Activated naive CD8-positive, alpha-beta T cell treated with anti-CD3 and anti-CD28 coated beads, Interleukin-2, amount 10 ng/mL, durations not matched to agents 7 days and 5 days (primary cell): ENCODE results near the gene CCDC87. TPM values are rescaled to one million over a fixed set of nuclear protein-coding genes. Genes with fewer than 3 reads are reported as not detected.
"Not testable (repeated sequence)": the region's sequence is repeated elsewhere in the genome, so short reads cannot be mapped to it uniquely, and the experiment has no call there.

Experiments
- ATAC-seq: fragments of 150-1000 bp; cut with Tn5 transposase; one replicate; pipeline ENCODE4 v1.10.0; 2021; ENCODE audit warnings: low read depth, moderate library complexity
- POLR2A ChIA-PET: fragments of 350-600 bp; sonication (Branson Sonifier 250); formaldehyde crosslinking; loops from one replicate; lab custom pipeline; 2021; ENCODE audit warnings: antibody characterized with exemption; lab: Charles Lee
- DNase-seq: peaks from one replicate; pipeline ENCODE4 v3.0.0; 2021
- H3K27ac Mint-ChIP-seq: one replicate; pipeline ENCODE4 v1.8.0; 2022; ENCODE audit warnings: mild to moderate bottlenecking, mixed read lengths
- H3K27me3 Mint-ChIP-seq: one replicate; pipeline ENCODE4 v1.8.0; 2022; ENCODE audit warnings: mild to moderate bottlenecking, moderate library complexity, mixed read lengths
- H3K36me3 Mint-ChIP-seq: one replicate; pipeline ENCODE4 v1.8.0; 2021; ENCODE audit warnings: mild to moderate bottlenecking, mixed read lengths
- H3K4me1 Mint-ChIP-seq: one replicate; pipeline ENCODE4 v1.8.0; 2021; ENCODE audit warnings: mixed read lengths
- H3K4me3 Mint-ChIP-seq: one replicate; pipeline ENCODE4 v1.8.0; 2022; ENCODE audit warnings: mild to moderate bottlenecking, moderate library complexity, mixed read lengths
- H3K9me3 Mint-ChIP-seq: one replicate; pipeline ENCODE4 v1.8.0; 2021; ENCODE audit warnings: mixed read lengths
- total RNA-seq, 2 experiments: library from RNA; stranded (reverse); gene quantifications; one replicate each; pipeline ENCODE4 v1.2.3, GENCODE V29; 2021

The CCDC87 gene
- total RNA-seq, 2 experiments from 2014 or later: 0.09 to 0.14 TPM

GRCh38 chr11:66589315-66589714 is 3.5 kb downstream of the CCDC87 start:
- not testable (repeated sequence) for H3K36me3 Mint-ChIP-seq, H3K27me3 Mint-ChIP-seq, ATAC-seq, DNase-seq, H3K27ac Mint-ChIP-seq, H3K4me1 Mint-ChIP-seq, H3K4me3 Mint-ChIP-seq, H3K9me3 Mint-ChIP-seq
- POLR2A ChIA-PET: interaction anchor here (1.2 kb wide), 1 partner anchor 76 kb away, joined by 3 read pairs; no protein-coding TSS in a partner anchor

- Mint-ChIP-seq H3K4me3 (no peak overlapping the region), H3K36me3 (no peaks in the 10 kb centered on the region), H3K4me1 (no peaks in the 10 kb centered on the region), H3K9me3 (peaks cover 4% of the 10 kb centered on the region), H3K27ac (no peak overlapping the region), H3K27me3 (peaks cover 5% of the 10 kb centered on the region)
- POLR2A ChIA-PET: no interaction called here
- no peak for ATAC-seq
- DNase-seq: no peak
These were observed 6.7 kb downstream of the CCDC87 start for GRCh38 chr11:66586136-66586535.

GRCh38 chr11:66585447-66585846 is 7.4 kb downstream of the CCDC87 start:
- H3K36me3 Mint-ChIP-seq, H3K27ac Mint-ChIP-seq, H3K4me3 Mint-ChIP-seq, H3K9me3 Mint-ChIP-seq, ATAC-seq, H3K4me1 Mint-ChIP-seq, H3K27me3 Mint-ChIP-seq, POLR2A ChIA-PET, DNase-seq: not testable (repeated sequence)

- H3K36me3 Mint-ChIP-seq, POLR2A ChIA-PET, H3K27ac Mint-ChIP-seq, H3K4me1 Mint-ChIP-seq, H3K27me3 Mint-ChIP-seq, DNase-seq, H3K9me3 Mint-ChIP-seq, H3K4me3 Mint-ChIP-seq, ATAC-seq: not testable (repeated sequence)
These were observed 10.2 kb downstream of the CCDC87 start for GRCh38 chr11:66582565-66583147.

- POLR2A ChIA-PET: interaction anchor here (0.6 to 4.3 kb wide), 2 partner anchors 97 to 101 kb away, joined by 3 to 24 read pairs; partner anchors contain the start of gene RBM4B
- Mint-ChIP-seq H3K27me3 (peaks cover 8% of the 10 kb centered on the region), H3K9me3 (peaks cover 4% of the 10 kb centered on the region)
These were observed 11.6 kb downstream of the CCDC87 start for GRCh38 chr11:66581261-66581660.

GRCh38 chr11:66580803-66581202 is 12.1 kb downstream of the CCDC87 start:
- H3K9me3 Mint-ChIP-seq: peaks cover 4% of the 10 kb centered on the region
- DNase-seq (no peak), ATAC-seq (no peak)
- H3K27ac Mint-ChIP-seq: no peak overlapping the region
- H3K4me1 Mint-ChIP-seq: peaks cover 7% of the 10 kb centered on the region
- POLR2A ChIA-PET: interaction anchor here (4.3 kb wide), 1 partner anchor 97 kb away, joined by 24 read pairs; the partner anchor contains the start of gene RBM4B
- no peaks in the 10 kb centered on the region for H3K36me3 Mint-ChIP-seq
- H3K27me3 Mint-ChIP-seq: peaks cover 8% of the 10 kb centered on the region
- H3K4me3 Mint-ChIP-seq: no peak overlapping the region

More at GRCh38 chr11:66581261-66581660, 11.6 kb downstream of the CCDC87 start:
- Mint-ChIP-seq H3K36me3 (no peaks in the 10 kb centered on the region), H3K27ac (no peak overlapping the region), H3K4me1 (peaks cover 7% of the 10 kb centered on the region), H3K4me3 (no peak overlapping the region)
- DNase-seq (no peak), ATAC-seq (no peak)

- Mint-ChIP-seq H3K27ac (no peak overlapping the region), H3K36me3 (no peaks in the 10 kb centered on the region), H3K9me3 (peaks cover 4% of the 10 kb centered on the region), H3K27me3 (peaks cover 8% of the 10 kb centered on the region), H3K4me1 (peaks cover 7% of the 10 kb centered on the region), H3K4me3 (no peak overlapping the region)
- ATAC-seq (peak; percentile 56), DNase-seq (peak; percentile 77)
- POLR2A ChIA-PET: interaction anchor here (4.3 kb wide), 1 partner anchor 99 kb away, joined by 24 read pairs; the partner anchor contains the start of gene RBM4B
These were observed 13.8 kb downstream of the CCDC87 start for GRCh38 chr11:66579017-66579606.

GRCh38 chr11:66570850-66571180 is 22.0 kb downstream of the CCDC87 start:
- Mint-ChIP-seq H3K4me3 (no peak overlapping the region), H3K27ac (no peak overlapping the region), H3K9me3 (no peaks in the 10 kb centered on the region), H3K4me1 (peaks cover 5% of the 10 kb centered on the region), H3K36me3 (no peaks in the 10 kb centered on the region), H3K27me3 (peaks cover 29% of the 10 kb centered on the region)
- no peak for ATAC-seq
- no peak for DNase-seq
- POLR2A ChIA-PET: interaction anchor here (0.7 kb wide), 1 partner anchor 34 kb away, joined by 3 read pairs; no protein-coding TSS in a partner anchor

- no peak overlapping the region for H3K27ac Mint-ChIP-seq
- H3K36me3 Mint-ChIP-seq: no peaks in the 10 kb centered on the region
- POLR2A ChIA-PET: interaction anchor here (0.7 to 1.2 kb wide), 2 partner anchors 24 to 33 kb away, joined by 3 to 4 read pairs; partner anchors contain the start of gene ACTN3
- ATAC-seq (no peak), DNase-seq (no peak)
- H3K4me3 Mint-ChIP-seq: no peak overlapping the region
- H3K27me3 Mint-ChIP-seq: peaks cover 29% of the 10 kb centered on the region
- no peaks in the 10 kb centered on the region for H3K9me3 Mint-ChIP-seq
- H3K4me1 Mint-ChIP-seq: peaks cover 5% of the 10 kb centered on the region
These were observed 22.6 kb downstream of the CCDC87 start for GRCh38 chr11:66570079-66570849.

GRCh38 chr11:66569076-66569475 is 23.8 kb downstream of the CCDC87 start:
- Mint-ChIP-seq H3K4me3 (no peak overlapping the region), H3K36me3 (no peaks in the 10 kb centered on the region), H3K9me3 (no peaks in the 10 kb centered on the region), H3K27ac (no peak overlapping the region), H3K4me1 (peaks cover 5% of the 10 kb centered on the region), H3K27me3 (peaks cover 29% of the 10 kb centered on the region)
- POLR2A ChIA-PET: interaction anchor here (0.6 to 1.5 kb wide), 3 partner anchors 14 to 23 kb away, joined by 3 to 10 read pairs (median 3); partner anchors contain the start of genes ACTN3 and ZDHHC24
- DNase-seq (no peak), ATAC-seq (no peak)

GRCh38 chr11:66568124-66568916 is 24.5 kb downstream of the CCDC87 start, which contains the start of gene CTSF:
TSS of gene CTSF (minus strand) at chr11:66568606. CDS start at chr11:66568486, 120 bp downstream.
- Mint-ChIP-seq H3K4me3 (peak within 1 kb of the TSS; percentile 75), H3K36me3 (no peaks in the 10 kb centered on the region), H3K27ac (no peak within 1 kb of the TSS), H3K4me1 (peaks cover 5% of the 10 kb centered on the region), H3K9me3 (no peaks in the 10 kb centered on the region), H3K27me3 (peaks cover 25% of the 10 kb centered on the region)
- DNase-seq (peak; percentile 73), ATAC-seq (peak; percentile 88)
- POLR2A ChIA-PET: interaction anchor here (0.6 to 1.5 kb wide), 3 partner anchors 13 to 22 kb away, joined by 3 to 10 read pairs (median 3); partner anchors contain the start of genes ACTN3 and ZDHHC24

- no peaks in the 10 kb centered on the region for H3K9me3 Mint-ChIP-seq
- H3K27ac Mint-ChIP-seq: no peak overlapping the region
- H3K36me3 Mint-ChIP-seq: no peaks in the 10 kb centered on the region
- ATAC-seq: no peak
- peaks cover 5% of the 10 kb centered on the region for H3K4me1 Mint-ChIP-seq
- H3K27me3 Mint-ChIP-seq: peaks cover 25% of the 10 kb centered on the region
- POLR2A ChIA-PET: interaction anchor here (1.4 to 1.5 kb wide), 2 partner anchors 13 to 22 kb away, joined by 3 to 10 read pairs; partner anchors contain the start of genes ACTN3 and ZDHHC24
- H3K4me3 Mint-ChIP-seq: peak overlapping the region; percentile 74
- DNase-seq: no peak
These were observed 25.1 kb downstream of the CCDC87 start for GRCh38 chr11:66567787-66568123.
